ENCODE measurements around the gene PRDM15. TPM values are rescaled to one million over a fixed set of nuclear protein-coding genes. Genes with fewer than 3 reads are reported as not detected.

Gene PRDM15
- total RNA-seq, 1 experiment from 2014 or later = 2.4 TPM

DNA sequence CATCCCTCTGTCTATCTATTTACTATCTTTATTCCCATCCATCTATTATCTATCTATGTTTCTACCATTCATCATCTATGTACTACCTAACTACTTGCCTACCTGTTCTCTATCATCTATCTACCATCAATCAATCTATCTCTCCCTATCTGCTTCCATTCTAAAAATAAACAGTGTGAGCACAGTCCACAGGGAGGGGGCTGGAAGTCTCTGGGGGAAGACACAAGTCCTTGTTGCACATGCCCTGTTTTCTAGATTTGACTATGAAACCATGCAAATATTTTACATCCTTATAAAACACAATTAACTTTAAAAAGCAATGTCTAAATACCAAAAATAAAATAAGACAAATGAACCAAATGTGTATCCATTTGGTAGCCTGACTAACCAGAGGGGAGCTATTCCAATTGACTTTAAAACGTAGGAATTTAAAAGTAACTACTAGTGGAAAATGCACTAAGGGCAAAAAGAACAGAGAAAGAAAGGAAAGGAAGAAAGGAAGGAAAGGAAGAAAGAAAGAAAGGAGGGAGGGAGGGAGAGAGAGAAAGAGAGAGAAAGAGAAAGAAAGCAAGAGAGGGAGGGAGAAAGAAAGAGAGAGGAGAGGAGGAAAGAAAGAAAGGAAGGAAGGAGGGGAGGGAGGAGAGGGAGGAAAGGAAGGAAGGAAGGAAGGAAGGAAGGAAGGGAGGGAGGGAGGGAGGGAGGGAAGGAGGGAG is 98.7 kb downstream of the PRDM15 start:
- no peak for DNase-seq (ENCODE audit: low read depth)

DNA sequence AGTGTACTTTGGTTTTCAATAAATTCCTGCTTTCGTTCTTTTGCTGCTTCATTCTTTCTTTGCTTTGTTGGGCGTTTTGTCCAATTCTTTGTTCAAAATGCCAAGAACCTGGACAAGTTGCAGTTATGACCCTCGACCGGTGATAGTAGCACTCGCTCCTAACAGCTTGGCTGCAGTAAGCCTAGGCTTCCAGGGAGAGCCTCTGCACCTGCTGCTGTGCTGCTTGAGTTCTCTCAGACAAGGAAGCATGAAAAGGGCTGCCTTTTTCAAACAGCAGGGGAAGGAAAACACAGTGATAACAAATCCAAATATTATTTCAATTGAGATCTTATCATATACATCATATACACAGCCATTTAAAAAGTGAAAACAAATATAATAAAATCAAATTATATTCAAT is 99.5 kb downstream of the PRDM15 start:
- no peak for DNase-seq (ENCODE audit: low read depth)

- no peak for DNase-seq (ENCODE audit: low read depth)
Measured at GRCh38 chr21:41778930-41779600, 100.1 kb downstream of the PRDM15 start.

- peak; percentile 84 for DNase-seq (ENCODE audit: low read depth)
Measured at GRCh38 chr21:41777951-41778815, 101.0 kb downstream of the PRDM15 start.

DNA sequence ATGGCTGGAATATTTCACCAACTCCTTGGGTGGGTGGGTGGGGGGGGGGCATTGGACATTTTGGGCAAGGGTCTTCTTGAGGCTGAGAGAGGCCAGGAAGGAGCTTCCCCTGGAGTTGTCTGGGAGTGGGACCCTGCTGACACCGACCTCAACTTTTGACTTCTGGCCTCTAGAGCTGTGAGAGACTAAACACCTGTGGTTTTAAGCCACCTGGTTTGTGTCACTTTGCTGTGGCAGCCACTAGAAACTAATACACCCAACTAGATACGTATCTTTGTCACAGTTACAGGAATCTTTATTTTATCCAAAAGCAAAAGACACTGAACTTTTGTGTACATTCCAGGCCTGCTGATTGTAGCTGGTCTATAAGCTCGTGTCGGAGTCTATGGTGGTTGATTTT is 102.4 kb downstream of the PRDM15 start:
- DNase-seq (ENCODE audit: low read depth) = no peak

DNA sequence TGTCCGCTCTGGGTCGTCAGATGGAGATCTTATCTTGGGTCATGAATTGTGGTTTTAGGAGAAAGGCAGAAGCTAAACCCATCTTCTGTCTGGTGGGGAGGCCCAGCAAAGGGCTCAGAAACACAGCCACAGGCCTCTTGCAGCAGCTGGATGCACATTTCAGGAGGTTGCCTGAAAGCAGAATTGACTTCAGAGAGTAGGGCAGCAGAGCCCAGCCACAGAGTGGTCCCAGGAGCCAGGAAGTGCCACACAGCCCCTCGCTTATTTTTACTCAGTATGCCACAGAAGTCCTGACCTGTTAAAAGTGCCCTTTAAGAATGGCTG is 104.0 kb downstream of the PRDM15 start:
- no peak for DNase-seq (ENCODE audit: low read depth)

GRCh38 chr21:41774467-41775148 is 104.5 kb downstream of the PRDM15 start:
- DNase-seq (ENCODE audit: low read depth) = no peak

DNA sequence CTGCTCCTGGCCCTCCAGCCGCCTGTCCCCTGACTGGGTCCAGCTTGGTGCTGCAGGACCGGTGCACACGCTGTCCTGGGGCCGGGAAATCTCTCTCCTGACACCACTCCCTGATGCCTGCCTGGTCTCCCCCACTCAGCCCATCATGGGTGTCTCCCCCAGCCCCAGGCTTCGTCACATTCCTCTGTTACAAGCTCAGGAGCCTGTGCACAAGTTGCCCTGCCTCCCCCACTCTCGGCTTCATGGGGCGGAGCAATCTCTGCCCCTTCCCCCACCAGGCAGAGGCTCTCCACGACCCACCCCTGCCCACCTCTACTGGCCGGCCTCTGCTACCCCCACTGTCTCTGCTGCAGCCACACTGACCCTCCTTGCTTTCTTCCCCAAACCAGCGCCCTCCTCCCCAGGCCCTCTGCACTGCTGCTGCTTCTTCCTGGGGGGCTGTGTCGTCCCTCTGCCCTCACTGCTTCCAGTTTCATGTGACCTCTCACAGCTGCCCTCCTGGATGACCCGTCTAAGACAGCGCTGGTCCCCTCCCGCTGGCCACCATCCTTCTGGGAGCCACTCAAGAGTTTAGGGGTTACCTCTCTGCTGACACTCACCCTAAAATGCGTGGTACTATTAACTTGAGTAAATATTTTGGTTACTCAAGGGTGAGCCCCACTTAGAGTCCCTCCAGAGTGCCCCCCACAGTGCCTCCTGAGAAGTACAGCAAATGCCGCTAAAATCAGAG is 106.6 kb downstream of the PRDM15 start:
- no peak for DNase-seq (ENCODE audit: low read depth)

DNA sequence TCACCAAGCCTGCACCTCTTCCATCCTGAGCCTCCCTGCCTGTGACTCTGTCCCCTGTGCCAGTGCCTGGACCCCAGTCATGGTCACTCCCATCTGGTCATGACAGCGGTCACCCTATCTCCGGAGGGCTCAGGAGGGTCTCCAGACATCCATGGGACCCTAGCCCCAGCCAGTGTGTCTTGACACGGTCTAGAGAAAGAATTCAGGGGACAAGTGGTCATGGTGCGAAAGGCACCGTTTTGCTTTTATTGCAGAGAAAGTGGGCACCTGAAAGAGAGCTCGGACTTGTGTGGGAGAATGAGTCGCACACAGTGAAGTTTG is 107.6 kb downstream of the PRDM15 start:
- no peak for DNase-seq (ENCODE audit: low read depth)

- DNase-seq (ENCODE audit: low read depth) = no peak
Measured at GRCh38 chr21:41770901-41771624, 108.1 kb downstream of the PRDM15 start.

GRCh38 chr21:41769933-41770332 is 109.2 kb downstream of the PRDM15 start:
- no peak for DNase-seq (ENCODE audit: low read depth)

GRCh38 chr21:41769521-41769920 is 109.6 kb downstream of the PRDM15 start:
- DNase-seq (ENCODE audit: low read depth) = no peak

GRCh38 chr21:41769111-41769510 is 110.0 kb downstream of the PRDM15 start:
- no peak for DNase-seq (ENCODE audit: low read depth)

DNA sequence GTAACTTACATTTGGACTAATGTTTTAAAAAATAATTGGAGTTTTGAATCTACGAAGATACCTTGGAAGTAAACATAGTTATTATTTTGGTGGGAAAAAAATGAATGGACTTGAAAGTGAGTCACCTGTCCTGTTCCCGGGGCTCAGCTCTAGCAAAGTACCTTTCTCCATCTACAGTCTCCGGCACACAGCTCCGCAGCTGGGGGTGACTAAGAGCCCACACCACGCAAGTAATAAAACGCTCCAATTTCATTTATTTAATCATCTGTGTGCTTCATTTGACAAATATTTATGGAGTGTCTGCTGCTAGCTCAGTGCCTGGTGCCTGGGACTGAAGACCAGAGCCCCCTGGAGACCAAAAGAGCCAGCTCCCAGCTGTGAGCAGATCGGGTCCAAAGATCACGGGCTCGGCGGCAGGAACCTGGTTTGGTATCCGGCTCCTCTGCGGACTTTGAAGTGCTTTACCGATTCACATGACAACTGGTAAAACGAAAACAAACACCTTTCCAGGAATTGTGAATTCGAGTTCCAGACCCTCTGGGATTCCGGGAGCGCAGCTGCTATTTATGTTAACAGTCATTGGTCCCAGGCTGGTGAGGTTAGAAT is 110.6 kb downstream of the PRDM15 start:
- DNase-seq (ENCODE audit: low read depth) = peak; percentile 75

GRCh38 chr21:41767606-41768436 is 111.3 kb downstream of the PRDM15 start:
- DNase-seq (ENCODE audit: low read depth) = peak; percentile 60

- DNase-seq (ENCODE audit: low read depth) = peak; percentile 84
Measured at GRCh38 chr21:41766883-41767605, 112.1 kb downstream of the PRDM15 start, which contains the start of gene RIPK4. RIPK4 (minus strand) TSS chr21:41767052; CDS start chr21:41767041, 11 bp downstream.

GRCh38 chr21:41765973-41766882 is 112.9 kb downstream of the PRDM15 start:
- peak; percentile 36 for DNase-seq (ENCODE audit: low read depth)

GRCh38 chr21:41765420-41765821 is 113.7 kb downstream of the PRDM15 start:
- peak; percentile 40 for DNase-seq (ENCODE audit: low read depth)

Data from RPMI7951 (cell line).